Activated gamma-delta T cell treated with Interleukin-2 at 50 U/mL for 16 hours (primary cell): ENCODE data around the gene IGF2R.
"Not testable (repeated sequence)": the region's sequence is repeated elsewhere in the genome, so short reads cannot be mapped to it uniquely, and the experiment has no call there.

Experiments
- DNase-seq: peaks from one replicate; pipeline ENCODE4 v3.0.0-alpha.2; 2020

Gene IGF2R

DNA sequence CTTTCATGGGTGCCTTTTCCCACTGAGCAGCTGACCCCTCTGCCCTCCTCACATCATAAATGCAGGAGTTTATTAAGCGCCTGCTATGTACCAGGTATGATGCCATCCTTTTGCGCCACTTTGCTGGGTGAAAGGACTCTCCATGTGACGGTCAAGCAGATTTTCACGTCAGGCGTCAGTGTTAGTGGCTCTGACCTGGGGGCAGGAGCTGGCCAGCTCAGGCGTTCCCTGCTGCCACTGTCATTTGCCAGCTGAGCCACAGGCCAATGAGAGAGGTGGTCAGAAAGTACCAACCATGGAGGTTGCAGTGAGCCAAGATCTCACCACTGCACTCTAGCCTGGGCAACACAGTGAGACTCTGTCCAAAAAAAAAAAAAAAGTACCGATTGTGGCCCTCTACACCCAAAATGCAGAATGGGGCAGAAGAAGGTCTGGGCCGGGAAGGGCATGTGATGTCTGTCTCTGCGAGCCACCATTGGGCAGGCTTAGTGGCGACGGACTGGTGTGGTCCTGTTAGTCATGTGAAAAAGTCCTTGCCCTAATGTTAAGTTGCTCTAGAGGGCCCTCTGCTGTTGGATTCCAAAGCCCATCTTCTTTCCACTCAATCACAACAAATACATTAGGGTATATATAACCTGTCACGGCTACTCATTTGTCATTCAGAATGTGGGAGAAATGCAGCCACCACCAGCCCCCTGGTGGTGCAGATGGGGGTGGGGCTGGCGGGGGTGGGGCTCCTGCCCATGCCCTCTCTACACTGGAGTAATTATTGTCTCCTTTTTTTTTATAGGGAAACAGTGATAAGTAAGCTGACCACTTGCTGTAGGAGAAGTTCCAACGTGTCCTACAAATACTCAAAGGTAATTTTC lies 134.3 kb downstream of the IGF2R start:
- no peak for DNase-seq

DNA sequence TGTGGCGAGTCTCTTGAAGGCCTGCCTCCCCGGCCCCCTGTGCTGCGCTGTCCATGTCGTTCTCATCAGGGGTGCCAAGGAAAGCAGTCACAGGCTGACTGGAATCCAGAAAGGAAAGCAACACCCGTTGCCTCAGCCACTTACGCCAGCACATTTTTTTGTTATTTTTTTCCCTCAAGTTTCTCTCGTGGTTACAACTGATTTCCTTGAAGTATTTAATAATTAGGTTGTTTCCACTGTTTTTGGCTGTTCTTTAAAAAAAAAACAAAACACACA lies 134.9 kb downstream of the IGF2R start:
- no peak for DNase-seq

DNA sequence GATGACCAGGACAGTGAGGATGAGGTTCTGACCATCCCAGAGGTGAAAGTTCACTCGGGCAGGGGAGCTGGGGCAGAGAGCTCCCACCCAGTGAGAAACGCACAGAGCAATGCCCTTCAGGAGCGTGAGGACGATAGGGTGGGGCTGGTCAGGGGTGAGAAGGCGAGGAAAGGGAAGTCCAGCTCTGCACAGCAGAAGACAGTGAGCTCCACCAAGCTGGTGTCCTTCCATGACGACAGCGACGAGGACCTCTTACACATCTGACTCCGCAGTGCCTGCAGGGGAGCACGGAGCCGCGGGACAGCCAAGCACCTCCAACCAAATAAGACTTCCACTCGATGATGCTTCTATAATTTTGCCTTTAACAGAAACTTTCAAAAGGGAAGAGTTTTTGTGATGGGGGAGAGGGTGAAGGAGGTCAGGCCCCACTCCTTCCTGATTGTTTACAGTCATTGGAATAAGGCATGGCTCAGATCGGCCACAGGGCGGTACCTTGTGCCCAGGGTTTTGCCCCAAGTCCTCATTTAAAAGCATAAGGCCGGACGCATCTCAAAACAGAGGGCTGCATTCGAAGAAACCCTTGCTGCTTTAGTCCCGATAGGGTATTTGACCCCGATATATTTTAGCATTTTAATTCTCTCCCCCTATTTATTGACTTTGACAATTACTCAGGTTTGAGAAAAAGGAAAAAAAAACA lies 136.1 kb downstream of the IGF2R start:
- DNase-seq = no peak

DNA sequence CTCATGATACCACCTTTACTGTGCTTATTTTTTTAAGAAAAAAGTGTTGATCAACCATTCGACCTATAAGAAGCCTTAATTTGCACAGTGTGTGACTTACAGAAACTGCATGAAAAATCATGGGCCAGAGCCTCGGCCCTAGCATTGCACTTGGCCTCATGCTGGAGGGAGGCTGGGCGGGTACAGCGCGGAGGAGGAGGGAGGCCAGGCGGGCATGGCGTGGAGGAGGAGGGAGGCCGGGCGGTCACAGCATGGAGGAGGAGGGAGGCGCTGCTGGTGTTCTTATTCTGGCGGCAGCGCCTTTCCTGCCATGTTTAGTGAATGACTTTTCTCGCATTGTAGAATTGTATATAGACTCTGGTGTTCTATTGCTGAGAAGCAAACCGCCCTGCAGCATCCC lies 137.1 kb downstream of the IGF2R start:
- DNase-seq = no peak

DNA sequence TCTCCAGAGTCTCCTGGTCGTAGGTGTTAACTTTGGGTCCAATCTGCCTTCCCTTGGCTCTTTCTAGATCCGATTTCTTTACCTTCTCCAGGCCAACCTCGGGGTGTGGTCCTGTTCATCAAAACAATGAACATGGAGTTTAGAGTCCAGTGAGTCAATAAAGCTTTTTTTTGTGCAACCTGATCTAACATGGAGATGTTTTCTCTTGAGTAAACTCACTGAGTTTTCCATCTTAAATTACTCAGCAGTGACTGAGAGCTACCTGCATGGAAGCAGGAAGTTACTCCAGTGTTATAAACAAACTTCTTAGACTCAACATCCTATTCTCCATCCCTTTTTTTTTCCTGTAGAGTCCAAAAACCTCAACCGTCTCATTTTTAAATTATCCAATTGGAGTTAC lies 137.8 kb downstream of the IGF2R start:
- no peak for DNase-seq

DNA sequence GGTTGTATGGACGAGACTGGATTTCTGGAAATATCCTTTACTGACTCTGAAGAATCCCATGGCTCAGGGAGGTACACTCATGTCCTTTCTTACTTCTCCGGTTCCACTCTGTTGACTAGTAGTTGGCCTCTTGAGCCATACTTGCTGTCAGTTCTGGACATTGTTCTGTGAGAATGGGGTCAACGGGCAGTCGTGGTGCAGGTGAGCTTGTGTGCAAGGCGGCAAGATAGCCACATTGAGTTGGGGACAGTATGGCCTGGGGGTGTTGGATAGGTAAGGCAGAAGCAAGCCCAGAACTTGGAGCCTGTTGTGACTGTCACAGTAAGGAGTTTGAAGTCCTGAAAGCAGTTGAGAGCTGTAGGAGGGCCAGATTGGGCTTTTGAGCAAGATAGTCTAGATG lies 139.2 kb downstream of the IGF2R start:
- no peak for DNase-seq

DNA sequence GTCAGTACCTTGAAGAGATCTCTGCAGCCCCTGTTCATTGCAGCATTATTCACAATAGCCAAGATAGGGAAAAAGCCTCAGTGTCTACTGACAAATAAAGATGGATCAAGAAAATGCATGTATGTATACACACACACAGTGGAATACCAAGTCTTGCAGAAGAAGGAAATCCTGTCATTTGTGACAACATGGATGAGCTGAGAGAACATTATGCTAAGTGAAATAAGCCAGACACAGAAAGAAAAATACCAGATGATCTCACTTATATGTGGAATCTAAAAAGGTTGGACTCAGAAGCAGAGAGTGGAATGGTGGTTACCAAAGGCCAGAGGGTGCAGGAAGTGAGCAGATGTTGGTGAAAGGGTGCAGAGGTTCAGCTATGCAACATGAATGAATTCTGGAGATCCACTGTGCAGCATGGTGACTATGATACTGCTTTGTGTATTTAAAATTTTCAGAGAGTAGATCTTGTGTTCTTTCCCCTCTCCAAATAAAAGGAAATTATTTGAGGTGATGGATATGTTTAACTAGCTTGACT lies 141.8 kb downstream of the IGF2R start:
- DNase-seq = no peak

DNA sequence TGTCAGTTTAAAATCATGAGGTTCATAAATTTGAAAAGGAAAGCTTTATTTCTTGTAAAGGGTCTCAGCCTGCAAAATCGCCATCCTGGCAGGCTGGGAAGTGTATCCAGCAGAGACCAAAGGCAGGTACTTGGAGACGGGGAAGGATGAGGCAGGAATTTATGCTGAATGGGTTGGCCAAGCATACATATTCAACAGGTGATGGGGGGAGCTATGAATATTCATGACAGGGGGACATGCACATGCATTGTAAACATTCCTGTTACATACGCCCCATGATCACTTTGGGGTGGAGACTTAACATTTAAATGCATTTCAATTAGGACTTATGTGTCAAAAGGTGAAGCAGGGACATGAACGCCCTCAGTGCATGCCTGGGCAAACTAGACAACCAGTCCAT lies 142.9 kb downstream of the IGF2R start:
- no peak for DNase-seq

DNA sequence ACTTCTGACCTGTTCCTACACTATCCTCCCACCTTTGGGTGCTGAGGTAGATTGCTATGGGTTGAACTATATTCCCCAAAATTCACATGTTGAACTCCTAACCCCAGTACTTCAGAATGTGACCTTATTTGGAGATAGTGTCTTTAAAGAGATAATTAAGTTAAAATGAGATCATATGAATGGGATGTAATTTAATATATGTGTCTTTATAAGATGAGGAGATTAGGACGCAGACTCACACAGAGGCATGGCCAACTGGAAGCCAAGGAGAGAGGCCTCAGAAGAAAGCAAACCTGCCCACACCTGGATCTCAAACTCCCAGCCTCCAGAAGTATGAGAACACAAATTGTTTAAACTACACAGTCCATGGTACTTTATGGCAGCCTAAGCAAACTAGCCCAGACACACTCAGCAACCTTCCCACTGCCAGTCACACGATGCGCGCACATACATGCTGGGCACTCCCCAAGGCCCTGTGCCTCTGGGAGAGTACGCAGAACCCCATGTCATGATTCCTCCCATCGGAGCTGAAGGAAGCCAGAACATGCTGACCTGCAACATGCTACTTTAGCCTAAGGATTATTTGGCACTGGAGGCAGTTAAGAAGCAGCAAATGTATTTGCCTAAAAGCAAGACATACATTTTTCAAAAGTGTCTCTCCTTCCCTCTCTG lies 143.9 kb downstream of the IGF2R start:
- DNase-seq = no peak

DNA sequence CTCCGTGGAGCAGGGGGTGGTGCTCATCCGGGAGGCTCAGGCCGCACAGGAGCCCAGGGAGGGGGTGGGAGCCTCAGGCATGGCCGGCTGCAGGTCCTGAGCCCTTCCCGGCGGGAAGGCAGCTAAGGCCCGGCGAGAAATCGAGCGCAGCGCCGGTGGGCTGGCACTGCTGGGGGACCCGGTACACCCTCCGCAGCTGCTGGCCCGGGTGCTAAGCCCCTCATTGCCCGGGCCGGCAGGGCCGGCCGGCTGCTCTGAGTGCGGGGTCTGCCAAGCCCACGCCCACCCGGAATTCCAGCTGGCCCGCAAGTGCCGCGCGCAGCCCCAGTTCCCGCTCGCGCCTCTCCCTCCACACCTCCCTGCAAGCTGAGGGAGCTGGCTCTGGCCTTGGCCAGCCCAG lies 145.7 kb downstream of the IGF2R start:
- DNase-seq = not testable (repeated sequence)

DNA sequence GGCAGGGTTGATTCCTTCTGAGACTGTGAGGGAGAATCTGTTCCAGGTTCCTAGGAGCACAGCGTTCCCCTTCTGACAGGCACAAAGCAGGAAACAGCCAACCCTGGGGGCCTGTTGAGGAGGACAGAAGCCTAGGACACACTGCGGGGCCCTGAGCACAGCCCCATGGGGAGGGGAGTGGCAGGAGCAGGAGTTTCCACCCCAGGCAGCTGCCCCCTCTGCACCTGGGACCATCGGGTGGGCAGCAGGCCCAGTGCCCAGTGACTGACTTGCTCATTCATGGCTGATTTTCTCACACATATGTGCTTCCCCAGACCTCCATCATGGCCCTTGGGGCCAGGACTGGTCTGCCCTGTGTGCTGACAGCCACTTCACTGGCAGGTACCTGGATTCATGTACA lies 146.5 kb downstream of the IGF2R start:
- DNase-seq = no peak

DNA sequence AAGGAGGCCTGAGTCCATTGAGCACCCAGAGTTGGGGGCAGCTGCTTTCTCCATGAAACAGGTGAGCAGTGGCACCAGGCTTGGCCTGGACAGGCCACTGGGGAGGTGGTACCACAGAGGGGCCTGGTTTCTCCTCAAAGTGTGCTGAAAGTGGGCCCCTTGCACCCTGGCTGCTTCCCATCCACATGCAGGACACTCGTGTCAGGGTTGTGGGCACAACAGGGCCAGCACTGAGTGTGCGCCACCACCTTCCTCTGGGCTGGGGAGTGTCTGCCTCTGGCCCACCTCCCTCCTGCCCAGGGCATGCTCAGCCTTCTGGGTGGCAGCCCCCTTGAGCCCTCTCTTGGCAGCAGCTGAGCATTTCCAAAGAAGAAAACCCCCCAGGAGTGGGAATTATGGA lies 147.5 kb downstream of the IGF2R start:
- DNase-seq = no peak

DNA sequence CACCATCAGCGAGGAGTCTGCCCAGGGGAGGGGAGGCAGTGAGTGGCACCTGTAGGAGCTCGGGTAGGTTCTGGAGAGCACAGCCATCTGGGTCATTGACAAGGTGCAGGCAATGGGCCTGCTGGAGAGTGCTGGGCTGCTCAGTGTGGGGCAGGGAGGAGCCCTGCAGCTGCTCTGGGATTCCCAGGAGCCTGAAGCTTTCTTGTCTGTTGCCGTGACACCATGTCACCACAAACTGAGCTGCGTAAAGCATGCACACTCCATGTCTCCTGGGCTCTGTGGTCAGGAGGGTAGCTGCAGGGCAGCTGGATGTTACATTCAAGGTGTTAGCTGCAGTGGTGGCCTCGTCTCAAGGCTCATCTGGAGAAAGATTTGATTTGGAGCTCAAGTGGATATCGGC lies 148.3 kb downstream of the IGF2R start:
- DNase-seq = no peak

DNA sequence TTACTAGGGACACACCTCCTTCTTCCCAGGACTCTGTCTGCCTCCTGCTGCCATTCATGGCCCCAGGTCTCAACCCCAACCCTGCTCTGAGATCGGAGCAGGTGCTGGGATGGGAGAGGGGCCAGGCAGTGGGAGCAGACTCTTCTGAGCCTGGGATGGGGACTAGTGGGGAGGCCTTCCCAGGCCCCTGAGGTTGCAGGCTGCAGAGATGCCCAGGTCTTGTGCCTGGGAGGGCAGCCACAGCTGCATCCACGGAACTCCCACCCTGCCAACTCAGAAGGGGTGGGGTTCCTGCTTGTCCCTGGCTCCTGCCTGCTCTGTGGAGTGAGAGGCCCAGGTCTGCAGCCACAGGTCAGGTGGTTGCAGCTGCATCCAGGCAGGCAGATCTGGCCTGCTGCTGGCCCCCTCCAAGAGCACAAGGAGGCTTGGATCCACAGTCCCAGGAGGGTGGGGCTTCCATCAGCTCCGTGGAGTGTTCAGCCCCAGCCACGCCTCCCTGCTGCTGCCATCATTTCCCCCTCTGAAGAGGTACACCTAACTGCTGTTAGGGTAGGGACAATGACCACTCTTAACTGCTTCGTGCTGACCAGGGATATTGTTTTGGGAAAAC lies 149.8 kb downstream of the IGF2R start:
- no peak for DNase-seq

DNA sequence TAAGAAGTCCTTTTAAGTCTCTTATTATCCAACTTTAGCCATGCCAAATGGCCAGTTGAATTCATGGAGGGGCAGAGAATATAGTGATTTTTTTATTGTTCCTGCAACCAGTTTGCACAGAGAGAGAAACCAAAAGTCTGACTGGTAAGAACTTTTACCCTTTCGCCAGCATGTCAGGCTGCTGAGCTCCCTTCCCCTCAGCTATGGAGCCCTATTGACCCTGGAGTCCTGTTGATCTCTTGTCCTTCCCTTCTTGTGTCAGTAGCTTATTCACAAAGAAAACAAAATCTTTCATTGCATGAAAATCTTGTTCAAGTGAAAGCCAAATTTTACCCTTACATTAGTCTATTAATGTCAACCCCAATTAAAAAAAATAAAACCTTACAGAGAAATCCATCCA lies 151.2 kb downstream of the IGF2R start:
- DNase-seq = no peak

DNA sequence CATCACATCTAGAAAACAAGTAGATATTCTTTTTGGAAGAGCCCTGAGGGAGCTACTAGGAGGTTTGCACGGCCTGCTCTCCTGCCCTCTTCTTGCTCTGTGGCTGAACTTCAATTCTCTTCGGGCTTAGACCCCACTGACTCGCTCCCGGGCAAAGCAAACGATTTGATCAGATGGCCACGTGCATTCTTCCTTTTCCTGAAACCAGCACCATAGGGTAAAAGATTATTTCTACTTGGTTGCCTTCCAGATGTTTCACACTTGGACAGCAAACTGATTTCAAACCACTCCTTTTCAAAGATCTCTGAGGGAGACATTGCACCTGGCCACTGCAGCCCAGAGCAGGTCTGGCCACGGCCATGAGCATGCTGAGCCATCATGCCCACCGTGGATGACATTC lies 152.7 kb downstream of the IGF2R start, which contains the start of gene SLC22A1:
Gene SLC22A1, plus strand, starts transcription at position 258 of the 400 bp plus-strand sequence. Its CDS starts 121 bp downstream, at position 379.
- no peak for DNase-seq

DNA sequence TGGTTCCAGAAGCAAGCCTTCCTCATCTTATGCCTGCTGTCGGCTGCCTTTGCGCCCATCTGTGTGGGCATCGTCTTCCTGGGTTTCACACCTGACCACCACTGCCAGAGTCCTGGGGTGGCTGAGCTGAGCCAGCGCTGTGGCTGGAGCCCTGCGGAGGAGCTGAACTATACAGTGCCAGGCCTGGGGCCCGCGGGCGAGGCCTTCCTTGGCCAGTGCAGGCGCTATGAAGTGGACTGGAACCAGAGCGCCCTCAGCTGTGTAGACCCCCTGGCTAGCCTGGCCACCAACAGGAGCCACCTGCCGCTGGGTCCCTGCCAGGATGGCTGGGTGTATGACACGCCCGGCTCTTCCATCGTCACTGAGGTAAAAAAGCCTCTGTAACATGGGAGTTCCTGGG lies 153.1 kb downstream of the IGF2R start:
- no peak for DNase-seq

DNA sequence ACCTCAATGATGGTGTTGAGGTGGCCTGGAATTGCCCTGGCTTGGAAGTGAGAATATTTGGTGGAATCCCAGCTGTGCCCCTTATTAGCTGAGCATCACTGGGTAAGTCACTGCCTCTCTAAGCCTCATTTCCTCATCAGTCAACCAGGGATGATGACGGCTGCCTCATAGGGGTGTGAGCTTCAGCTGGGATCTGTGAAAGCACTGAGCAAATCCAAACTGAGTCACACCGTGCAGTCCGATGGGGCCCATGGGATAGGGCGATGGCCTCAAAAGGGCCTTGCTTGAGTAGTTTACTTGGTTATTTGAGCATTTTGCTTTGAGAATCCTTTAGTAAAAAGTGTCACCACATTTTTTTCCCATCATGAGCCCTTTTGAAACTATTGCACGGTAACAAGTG lies 153.9 kb downstream of the IGF2R start:
- no peak for DNase-seq

DNA sequence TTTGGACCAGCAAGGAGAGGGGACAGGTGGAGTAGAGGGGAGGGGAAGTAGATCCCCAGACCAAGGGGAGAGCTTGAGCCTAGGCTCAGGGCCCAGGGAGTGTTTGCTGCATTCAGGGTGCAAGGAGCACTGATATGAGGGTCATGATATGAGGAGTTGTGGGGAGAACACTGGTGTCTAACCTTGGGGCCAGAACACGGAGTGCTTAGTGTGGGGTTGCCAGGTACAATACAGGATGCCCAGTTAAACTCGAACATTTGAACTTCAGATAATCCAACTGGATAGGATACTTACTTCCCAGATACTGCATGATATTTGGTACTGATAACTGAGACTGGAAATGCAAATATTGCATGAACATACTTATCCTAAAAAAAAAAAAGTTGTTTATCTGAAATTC lies 155.1 kb downstream of the IGF2R start:
- DNase-seq = no peak

DNA sequence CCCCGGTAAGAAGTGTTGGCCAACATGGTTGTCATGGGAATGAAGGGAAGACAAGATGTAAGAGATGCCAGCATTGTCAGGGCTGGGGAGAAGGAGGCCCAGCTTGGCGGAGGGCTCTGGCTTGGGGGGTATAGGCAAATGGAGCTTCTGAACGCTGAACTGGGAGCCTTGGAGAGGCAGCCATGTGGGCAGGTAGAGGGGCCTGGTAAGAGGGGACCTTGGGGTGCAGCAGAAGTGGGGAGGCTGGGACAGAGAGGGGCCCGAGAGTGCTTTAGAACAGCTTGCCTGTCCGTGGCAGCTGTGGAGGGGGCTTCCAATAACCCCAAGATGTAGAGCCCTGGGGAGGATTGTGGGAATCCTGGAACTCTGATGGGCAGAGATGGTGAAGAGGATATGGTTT lies 155.7 kb downstream of the IGF2R start:
- no peak for DNase-seq

DNA sequence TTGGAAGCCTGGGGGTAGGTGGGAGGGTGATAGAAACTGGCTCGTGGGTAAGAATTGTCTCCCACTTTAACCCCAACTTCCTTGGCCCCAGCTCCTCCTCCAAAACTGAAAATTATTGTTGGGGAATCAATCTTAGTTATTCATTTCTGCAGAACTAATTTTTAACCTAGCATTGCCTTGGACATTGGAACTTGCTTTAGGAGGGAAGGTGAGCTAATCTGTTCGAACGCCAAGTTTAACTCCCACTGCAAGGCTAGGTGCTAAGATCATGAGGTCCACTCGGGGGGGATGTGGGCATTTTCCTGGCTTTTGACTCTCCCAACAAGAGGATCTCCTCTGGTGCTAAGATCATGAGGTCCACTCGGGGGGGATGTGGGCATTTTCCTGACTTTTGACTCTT lies 156.2 kb downstream of the IGF2R start:
- not testable (repeated sequence) for DNase-seq

DNA sequence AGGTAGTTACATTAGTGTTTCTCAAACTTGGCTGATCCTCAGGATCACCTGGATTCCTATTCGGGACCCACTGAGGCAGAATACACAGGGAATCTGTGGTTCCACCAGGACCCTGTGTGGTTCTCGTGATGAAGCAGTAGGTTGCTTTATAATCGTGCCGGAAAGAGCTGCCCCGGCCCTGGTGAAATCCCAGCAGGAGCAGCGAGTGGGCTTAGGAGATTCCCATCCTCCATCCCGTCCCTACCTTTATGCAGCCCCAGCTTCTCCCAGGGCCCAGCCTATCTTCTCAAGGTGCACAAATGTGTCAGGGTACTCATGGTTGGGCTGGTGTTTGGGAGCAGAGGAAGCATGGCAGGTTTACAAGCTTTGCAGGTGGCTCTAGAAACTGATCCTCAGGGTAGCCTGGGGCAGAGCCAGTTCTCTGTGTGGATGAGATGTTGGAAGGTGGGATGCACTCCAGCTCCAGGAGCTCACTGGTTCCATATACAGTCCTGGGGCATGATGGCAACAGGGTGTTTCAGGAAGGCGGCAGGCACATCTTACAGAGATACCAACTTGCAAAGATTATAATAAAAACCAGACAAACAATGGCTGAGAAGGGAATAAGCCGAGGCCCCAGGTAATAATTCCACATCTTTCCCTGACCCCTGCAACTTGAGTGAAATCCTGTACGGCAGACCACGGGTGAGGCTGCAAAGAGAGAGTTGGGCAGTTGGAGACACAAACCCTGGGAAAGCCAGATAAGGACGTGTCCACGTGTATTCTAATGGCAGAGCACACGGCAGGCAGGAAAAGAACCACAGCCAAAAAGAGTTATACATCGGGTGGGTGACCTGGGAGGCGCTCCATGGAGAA lies 158.6 kb downstream of the IGF2R start:
- DNase-seq = no peak
